Mesenteric fat pad (tissue), 1 donor: Measurements from ENCODE around the gene HSPG2. TPM values are rescaled to one million over a fixed set of nuclear protein-coding genes. Genes with fewer than 3 reads are reported as not detected.
"Not testable (repeated sequence)": the region's sequence is repeated elsewhere in the genome, so short reads cannot be mapped to it uniquely, and the experiment has no call there.

Experiments used
- DNase-seq: peaks from one replicate; pipeline ENCODE4 v3.0.0-alpha.2; 2020; ENCODE audit warnings: low spot score
- total RNA-seq: library from RNA; stranded (reverse); fragmentation: NEBNext Ultra II Directional; extraction: Animal tissue kit (Norgen Biotek cat#: 25700); gene quantifications from one replicate; pipeline ENCODE4 v1.2.1, GENCODE V29; 2021
- donor health status: DM: yes; HTN: yes; CAD: no.

Gene HSPG2
- total RNA-seq, 1 donor from 2014 or later: 543 TPM

DNA sequence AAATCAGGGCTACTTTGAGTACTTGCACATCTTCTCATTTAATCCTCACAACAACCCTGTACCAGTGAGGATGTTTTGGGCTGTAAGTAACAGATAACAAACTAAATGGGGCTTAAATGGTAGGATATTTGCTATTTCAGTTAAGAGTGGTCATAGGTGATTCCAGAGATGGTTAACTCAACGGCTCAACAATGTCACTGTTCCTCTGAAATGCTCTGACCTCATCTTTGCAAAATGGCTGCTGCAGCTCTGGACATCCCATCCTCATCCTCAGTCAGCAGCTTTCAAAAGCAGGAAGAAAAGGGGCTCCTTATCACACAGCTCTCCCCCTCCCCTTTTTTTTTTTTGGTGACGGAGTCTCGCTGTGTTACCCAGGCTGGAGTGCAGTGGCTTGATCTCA lies 123.6 kb downstream of the HSPG2 start:
- DNase-seq: no peak

DNA sequence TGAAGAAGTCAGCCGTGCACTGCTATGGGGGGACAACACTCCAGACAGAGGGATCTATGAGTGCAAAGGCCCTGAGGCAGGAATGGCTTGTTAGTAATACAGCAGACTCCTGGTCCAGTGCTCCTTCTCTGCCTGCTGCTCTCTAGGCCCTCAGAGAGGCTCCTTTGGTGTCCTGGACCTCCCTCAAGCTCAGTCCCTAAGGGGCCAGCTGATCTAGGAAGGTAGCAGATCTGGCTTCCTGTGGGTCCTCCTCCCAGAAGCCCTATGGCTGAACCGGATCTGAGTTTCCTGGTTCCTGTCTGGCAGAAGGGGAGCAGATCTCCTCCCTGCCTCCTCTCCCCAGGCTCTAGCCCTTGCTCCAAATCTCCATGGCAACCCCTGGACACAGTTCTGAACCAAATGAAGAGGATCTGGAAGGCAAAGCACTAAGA lies 125.2 kb downstream of the HSPG2 start, which contains the start of gene LDLRAD2:
TSS of gene LDLRAD2 (plus strand) at position 391 of the 431 bp plus-strand sequence. CDS start 187 bp downstream, outside the sequence.
- DNase-seq: no peak

DNA sequence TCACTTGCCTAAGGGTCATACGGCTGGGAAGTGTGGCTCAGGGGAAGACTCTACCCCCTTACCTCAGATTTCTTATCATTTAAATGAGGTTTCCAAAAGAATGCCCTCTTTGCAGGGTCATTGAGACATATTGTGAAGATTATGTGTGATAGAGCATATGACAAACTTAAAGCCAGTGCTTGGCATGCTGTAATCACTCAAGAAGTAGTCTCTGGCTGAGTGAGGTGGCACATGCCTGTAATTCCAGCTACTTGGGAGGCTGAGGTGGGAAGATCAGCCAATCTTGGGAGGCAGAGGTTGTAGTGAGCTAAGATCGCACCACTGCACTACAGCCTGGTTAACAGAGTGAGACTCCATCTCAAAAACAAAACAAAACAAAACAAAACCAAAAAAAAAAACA lies 132.6 kb downstream of the HSPG2 start:
- DNase-seq: no peak

DNA sequence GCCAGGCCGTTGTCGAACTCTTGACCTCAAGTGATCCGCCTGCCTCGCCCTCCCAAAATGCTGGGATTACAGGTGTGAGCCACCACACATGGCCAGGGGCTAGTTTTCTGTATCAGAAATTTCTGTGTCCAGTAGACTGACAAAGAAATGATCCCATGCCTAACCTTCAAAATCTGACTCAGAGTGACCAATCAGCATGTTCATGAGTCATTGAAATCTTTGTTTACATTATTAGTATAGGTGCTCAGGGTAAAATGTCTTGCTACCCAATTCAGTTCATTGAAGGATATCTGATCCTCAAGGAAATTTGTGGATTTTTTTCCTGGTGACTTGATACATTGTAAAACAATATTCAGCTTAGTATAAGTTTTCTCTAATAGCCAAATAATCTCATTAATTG lies 136.0 kb downstream of the HSPG2 start:
- no peak for DNase-seq

DNA sequence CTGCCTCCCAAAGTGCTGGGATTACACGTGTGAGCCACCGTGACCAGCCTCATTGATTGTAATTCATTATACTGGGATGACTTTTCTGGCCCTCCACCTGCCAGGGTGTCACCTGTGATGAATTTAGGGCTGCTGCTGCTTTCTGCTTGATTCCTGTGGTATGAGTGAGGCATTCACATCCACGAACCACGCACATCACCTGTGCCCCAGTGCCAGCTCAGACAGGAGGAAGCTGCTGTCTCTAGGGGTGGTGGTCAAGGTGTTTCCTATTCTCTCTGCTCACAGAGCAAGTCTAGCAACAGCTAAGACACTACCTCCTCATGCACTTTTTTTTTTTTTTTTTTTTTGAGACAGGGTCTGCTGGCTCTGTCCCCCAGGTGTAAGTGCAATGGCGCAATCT lies 137.4 kb downstream of the HSPG2 start:
- DNase-seq: no peak

DNA sequence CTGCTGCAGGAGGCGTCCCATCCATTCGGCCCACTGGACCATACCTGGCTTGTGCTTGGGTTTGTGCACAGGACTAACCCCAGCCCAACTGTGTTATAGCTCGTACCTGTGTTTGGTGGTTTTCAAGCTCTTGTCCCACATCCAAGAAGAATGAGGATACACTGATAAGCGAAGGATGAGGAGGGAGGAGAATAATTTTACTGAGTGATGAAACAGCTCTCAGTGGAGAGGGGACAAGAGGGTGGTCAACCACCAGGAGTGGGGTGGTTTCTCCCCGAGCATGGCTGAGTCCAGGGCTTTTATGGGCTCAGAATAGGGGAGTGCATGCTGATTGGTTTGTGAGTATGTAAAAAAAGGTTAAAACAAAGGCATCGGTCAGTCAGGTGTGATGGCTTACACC lies 142.0 kb downstream of the HSPG2 start:
- DNase-seq: no peak

DNA sequence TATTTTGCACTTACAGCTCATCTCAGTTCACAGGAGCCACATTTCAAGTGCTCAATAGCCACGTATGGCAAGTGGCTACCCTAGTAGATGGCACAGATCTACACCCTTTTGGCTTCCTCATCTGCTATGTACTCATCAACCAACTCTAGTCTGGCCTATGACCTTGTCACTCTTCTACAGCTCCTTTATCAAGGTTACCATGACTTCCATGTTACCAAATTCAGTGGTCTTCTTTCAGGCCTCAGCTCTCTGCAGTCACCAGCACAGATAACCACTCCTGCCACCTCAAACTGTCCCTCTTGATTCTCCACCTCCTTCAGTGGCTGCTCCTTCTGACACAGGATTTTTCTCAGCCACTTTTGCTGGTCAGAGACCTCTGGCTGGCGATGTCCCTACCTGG lies 142.5 kb downstream of the HSPG2 start:
- no peak for DNase-seq

DNA sequence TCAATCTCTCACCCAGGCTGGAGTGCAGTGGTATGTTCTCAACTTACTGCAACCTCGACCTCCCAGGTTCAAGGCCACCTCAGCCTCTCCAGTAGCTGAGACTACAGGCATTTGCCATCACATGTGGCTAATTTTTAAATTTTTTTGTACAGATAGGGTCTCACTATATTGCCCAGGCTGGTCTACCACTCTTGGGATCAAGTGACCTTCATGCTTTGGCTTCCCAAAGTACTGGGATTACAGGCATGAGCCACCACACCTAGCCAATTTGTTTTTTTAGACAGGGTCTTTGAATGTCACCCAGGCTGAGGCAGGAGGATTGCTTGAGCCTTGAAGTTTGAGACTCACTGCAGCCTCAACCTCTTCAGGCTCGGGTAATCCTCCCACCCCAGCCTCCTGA lies 144.0 kb downstream of the HSPG2 start:
- DNase-seq: no peak

DNA sequence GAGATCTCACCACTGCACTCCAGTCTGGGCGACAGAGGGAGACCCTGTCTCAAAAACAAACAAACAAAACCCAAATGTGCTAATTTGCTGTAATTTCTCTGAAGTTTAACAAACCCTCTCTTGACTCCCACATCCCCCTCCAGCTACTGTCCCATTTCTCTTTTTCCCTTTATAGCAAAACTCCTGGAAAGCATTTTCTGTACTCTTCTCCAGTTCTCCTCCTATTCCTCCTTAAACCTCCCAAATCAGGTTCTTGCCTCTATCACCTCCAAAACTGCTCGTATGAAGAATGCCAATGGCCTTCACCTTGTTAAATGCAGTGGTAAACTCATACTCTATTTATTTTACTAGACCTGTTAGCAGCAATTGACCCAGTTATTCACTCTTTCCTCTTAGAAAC lies 150.5 kb downstream of the HSPG2 start:
- DNase-seq: no peak

DNA sequence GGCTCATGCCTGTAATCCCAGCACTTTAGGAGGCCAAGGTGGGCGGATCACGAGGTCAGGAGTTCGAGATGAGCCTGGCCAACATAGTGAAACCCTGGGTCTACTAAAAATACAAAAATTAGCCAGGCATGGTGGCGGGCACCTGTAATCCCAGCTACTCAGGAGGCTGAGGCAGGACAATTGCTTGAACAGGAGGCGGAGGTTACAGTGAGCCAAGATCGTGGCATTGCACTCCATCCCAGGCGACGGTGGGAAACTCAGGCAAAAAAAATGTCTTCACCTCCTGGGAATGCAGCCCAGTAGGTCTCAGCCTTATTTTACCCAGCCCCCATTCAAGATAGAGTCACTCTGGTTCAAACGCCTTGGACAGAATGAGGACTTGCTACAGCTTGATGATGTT lies 151.3 kb downstream of the HSPG2 start:
- not testable (repeated sequence) for DNase-seq

DNA sequence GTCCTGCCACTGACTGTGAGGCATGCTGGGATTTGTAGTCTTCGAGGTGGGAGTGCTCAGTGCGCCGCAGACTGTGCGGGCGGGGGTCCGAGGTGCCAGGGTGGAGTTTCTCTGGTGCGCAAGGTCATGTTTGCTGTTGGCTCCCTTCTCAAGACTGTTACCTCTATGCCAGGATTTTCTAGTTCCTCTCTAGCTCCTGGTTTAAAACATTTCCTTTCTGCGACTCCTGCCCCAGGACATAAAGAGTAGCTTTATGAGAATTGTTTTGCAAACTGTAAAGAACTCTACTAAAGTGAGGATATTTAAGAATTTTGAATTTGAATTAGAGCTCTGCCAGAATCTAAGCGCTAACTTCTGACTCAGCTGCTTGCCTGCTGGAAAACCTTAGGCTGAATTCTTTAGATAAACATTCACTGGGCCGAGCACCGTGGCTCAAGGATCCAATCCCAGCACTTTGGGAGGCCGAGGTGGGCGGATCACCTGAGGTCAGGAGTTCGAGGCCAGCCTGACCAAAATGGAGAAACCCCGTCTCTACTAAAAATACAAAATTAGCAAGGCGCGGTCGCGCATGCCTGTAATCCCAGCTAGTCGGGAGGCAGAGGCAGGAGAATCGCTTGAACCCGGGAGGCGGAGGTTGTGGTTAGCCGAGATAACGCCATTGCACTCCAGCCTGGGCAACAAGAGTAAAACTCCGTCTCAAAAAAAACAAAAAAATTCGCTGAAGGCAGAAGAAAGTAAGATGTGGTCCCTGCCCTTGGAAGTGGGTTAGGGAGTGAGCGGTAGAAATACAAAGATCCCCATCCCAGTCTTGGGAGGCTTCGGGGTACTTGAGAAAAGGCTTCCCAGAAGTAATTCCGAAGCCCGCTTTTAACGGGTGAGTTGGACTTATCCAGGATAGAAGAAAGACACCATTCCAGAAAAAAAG lies 153.2 kb downstream of the HSPG2 start:
- no peak for DNase-seq

DNA sequence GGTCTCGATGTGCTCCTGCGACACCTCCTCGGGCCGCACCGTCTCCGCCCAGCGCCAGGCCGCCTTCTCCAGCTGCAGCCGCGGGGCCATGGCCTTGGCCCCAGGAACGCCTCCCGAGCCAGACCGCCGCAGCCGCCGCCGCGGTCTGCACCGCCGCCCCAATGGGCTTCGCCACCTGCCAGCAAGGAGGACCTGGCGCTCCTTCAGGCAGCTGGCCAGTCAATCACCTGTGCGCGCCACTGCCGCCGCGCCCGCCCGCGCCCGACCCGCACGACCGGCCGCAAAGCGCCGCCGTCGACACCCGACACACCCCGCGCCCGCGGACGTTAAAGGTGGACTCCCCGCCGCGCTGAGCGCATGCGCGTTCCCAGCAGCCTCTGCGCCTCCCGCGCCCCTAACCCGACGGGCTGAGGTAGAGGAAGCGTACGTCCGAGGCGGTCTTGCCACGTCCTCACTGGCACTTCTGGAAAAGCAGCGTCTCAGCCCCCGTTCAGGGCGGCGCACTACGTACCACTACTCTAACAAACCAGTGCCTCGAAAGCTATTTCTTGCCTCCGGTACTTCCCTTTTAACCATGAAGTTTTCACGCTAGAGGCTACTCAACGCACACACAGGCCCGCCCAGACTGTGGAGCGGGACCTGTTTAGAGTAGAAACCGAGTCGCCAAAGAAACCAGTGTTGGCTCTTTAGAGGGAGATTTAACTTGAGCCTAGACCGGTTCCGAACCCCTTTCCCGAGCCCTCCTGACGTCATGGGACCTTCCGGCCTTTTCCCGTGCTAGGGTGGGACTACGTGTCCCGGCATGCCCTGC lies 154.0 kb downstream of the HSPG2 start, which contains the start of gene USP48:
TSS of gene USP48 (minus strand) at position 282 of the 811 bp plus-strand sequence. CDS start at position 90, 192 bp downstream.
- DNase-seq: peak; percentile 100

DNA sequence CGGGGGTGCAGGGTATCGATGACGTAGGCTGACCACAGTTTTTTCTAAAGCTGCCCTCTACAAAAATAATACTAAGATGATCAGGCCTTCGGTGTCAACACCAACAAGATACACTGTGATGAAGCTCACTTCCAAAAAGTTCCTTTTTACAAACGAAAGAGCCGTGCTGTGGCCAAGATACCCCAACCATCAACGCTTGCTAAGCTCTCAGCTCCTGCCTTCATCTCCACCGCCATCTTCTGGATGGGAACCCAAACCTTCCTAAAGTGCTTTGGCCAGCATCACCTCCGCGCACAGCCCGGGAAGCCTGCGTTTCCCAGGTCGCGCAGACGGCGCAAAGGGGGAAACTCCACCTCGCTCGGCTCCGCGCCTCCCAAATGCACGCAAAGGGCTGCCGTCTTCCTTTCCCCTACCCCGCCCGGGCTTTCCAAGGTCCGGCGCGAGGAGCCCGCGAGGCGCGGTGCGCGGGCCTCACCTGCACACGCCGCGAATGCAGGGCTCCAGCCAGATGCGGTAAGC lies 154.7 kb downstream of the HSPG2 start:
- DNase-seq: peak; percentile 89

DNA sequence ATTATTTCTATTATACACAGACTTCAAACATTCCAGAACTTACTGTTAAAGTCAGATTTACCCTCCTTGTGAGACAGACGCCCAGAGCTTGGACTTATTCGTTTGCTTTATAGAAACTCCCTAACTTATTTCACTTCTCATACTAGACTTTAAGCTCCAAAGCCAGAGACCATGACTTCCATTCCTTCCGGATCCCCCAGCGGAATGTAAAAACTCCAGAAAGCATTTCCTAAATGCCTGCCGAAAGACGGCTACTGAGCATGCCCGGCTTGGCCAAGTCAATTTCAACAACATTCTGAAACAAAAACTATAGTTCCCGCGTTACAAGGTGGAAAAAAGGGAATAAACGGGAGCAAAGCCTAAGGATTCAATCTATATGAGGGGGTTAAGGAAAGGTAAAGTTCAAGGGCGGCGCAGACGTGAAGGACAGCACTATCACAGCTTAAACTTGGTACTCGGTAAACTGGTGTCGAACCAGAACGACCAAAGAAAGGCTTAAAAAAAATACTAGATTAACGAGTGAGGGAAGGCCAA lies 155.2 kb downstream of the HSPG2 start:
- DNase-seq: no peak

DNA sequence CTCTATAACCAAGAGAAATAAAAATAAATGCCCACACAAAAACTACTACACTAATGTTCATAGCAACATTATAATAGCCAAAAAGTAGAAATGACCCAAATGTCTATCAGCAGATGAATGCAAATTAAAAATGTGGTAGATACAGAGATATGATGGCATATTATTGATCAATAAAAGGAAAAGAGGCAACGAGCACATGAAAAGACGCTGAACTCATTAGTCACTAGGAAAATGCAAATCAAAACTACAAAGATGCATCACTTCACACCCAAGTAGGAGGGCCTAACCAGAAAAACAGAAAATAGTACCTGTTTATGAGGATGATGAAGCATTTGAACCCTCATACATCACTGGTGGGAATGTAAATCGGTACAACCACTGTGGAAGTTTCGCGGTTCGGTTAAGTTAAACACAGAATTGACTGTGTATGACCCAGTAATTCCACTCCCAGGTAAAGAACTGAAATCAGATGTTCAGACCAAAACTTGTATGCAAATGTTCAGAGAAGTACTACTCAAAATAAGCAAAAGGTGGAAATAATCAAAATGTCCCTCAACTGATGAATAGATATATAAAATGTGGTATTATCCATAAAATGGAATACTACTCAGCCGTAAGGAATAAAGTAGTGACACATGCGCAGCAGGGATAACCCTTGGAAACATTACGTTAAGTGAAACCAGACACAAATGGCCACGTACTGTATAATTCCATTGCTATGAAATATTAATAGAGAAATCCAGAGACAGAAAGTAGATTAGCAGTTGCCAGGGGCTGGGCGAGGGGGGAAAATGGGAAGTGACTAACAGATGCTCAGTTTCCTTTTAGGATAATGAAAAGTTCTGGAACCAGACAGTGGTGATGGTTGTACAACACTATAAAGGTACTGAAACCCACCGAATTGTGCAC lies 157.2 kb downstream of the HSPG2 start:
- DNase-seq: no peak

DNA sequence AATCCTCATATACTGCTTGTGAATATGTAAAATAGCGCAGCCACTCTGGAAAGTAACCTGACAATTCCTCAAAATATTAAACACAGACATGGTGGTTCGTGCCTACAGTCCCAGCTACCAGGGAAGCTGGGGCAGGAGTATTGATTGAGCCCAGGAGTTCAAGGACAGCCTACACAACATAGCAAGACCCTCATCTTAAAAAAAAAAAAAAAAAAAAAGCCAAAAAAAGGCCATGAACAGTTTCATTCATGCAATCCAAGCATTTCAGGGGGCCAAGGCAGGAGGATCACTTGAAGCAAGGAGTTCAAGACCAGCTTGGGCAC lies 158.7 kb downstream of the HSPG2 start:
- DNase-seq: no peak

DNA sequence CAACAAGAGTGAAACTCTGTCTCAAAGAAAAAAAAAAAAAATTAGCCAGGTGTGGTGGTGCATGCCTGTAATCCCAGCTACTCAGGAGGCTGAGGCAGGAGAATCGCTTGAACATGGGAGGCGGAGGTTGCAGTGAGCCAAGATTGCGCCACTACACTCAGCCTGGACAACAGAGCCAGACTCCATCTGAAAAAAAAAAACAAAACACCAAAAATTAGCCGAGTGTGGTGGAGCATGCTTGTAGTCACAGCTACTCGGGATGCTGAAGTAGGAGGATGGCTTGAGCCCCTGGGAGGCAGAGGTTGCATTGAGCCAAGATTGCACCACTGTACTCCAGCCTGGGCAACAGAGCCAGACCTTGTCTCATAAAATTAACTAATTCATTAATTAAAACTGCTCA lies 160.2 kb downstream of the HSPG2 start:
- not testable (repeated sequence) for DNase-seq

DNA sequence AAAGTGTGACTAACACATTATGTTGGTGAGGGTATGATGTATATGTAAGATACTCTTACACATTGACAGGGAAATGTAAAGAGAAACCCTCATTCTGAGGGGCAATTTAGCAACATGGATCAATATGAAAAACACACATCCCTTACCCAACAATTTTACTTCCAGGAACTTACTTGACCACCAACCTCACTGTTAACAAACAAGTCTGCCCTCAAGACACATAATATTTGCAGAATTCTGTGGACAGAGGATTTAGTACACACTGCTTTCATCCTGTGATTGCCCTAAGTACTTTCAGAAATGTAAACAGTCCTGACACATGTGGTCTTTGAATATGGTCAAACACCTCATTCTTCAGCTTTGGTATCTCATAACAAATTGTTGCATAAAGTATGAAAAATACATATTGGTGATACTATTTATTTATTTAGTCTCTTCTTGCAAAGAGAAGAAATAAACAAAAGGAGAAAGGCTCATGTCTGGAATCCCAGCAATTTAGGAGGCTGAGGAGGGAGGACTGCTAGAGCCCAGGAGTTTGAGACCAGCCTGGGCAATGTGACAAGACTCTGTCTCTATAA lies 161.0 kb downstream of the HSPG2 start:
- no peak for DNase-seq

DNA sequence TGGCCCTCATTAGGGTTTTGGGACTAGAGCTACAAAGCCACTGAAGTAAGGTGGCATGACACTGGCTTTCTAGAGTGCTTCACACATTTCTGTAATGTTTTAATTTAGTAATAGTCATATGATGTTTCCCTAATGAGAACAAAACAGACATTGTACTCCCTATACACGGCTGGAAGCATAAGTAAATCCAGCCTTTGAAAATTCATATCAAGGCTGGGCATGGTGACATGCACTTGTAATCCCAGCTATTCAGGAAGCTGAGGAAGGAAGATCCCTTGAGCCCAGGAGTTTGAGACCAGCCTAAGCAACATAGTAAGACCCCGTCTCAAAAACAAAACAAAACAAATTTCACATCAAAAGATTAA lies 161.6 kb downstream of the HSPG2 start:
- DNase-seq: no peak

DNA sequence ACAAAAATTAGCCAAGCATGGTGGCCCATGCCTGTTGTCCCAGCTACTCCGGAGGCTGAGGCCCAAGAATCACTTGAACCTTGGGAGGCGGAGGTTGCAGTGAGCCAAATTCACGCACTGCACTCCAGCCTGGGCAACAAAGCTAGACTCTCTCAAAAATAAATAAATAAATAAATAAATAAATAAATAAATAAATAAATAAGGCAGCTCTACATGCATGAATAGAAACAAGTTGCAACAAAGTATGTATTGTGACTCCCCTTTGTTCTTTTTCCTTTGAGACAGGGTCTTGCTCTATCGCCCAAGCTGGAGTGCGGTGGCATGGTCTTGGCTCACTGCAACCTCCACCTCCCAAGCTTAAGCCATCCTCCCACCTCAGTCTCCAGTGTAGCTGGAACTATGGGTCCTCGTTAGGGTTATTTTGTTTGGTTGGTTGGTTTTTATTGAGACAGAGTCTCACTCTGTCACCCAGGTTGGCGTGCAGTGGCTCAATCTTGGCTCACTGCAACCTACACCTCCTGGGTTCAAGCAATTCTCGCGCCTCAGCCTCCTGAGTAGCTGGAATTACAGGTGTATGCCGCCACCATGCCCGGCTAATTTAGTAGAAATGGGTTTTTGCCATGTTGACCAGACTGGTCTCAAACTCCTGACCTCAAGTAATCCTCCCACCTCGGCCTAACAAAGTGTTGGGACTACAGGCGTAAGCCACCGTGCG lies 162.1 kb downstream of the HSPG2 start:
- no peak for DNase-seq
